Nephron (organoid): Measurements from ENCODE around the gene TCP10L.

ENCODE experiments used
- H3K27ac Mint-ChIP-seq, 3 experiments: 2 replicates each; pipeline ENCODE4 v1.8.0; 2020; ENCODE audit warnings: mixed read lengths in 3 of 3, mild to moderate bottlenecking in 2 of 3, moderate library complexity in 1 of 3
- H3K27me3 Mint-ChIP-seq: 2 replicates; pipeline ENCODE4 v1.8.0; 2021; ENCODE audit warnings: low read depth, mild to moderate bottlenecking, moderate library complexity, mixed read lengths
- H3K36me3 Mint-ChIP-seq: 2 replicates; pipeline ENCODE4 v1.8.0; 2020; ENCODE audit warnings: low read depth, mixed read lengths
- H3K4me1 Mint-ChIP-seq: 2 replicates; pipeline ENCODE4 v1.8.0; 2020; ENCODE audit warnings: mixed read lengths
- H3K4me3 Mint-ChIP-seq, 3 experiments: 2 replicates each; pipeline ENCODE4 v1.8.0; 2020; ENCODE audit warnings: mild to moderate bottlenecking in 3 of 3, mixed read lengths in 3 of 3, moderate library complexity in 2 of 3
- H3K9me3 Mint-ChIP-seq: 2 replicates; pipeline ENCODE4 v1.8.0; 2020; ENCODE audit warnings: mixed read lengths
- CTCF ChIP-seq, 3 experiments: fragments of 200-600 bp; sonication (generic); IDR thresholded peaks; one replicate each; pipeline ENCODE4 v1.5.0; 2021; ENCODE audit warnings: antibody characterized with exemption in 3 of 3; ENCODE audit not compliant: unreplicated experiment in 3 of 3

Gene TCP10L

GRCh38 chr21:32585970-32586369, 647 bp upstream of the TCP10L start:
- Mint-ChIP-seq H3K27me3 (peaks cover 3% of the 10 kb centered on the region), H3K4me3 (no peak overlapping the region), H3K4me1 (no peaks in the 10 kb centered on the region), H3K27ac (no peak overlapping the region), H3K9me3 (no peaks in the 10 kb centered on the region), H3K36me3 (no peaks in the 10 kb centered on the region)
- TF ChIP-seq CTCF (IDR thresholded peaks at IDR 0.05; ENCODE audit: unreplicated experiment in 3 of 3), result no peak

GRCh38 chr21:32584472-32584871, 851 bp downstream of the TCP10L start:
- peaks cover 8% of the 10 kb centered on the region for H3K27me3 Mint-ChIP-seq
- no peaks in the 10 kb centered on the region for H3K9me3 Mint-ChIP-seq
- H3K4me3 Mint-ChIP-seq, result no peak overlapping the region
- TF ChIP-seq CTCF (IDR thresholded peaks at IDR 0.05; ENCODE audit: unreplicated experiment in 3 of 3), result no peak
- H3K27ac Mint-ChIP-seq, result no peak overlapping the region
- H3K4me1 Mint-ChIP-seq, result no peaks in the 10 kb centered on the region
- no peaks in the 10 kb centered on the region for H3K36me3 Mint-ChIP-seq

DNA sequence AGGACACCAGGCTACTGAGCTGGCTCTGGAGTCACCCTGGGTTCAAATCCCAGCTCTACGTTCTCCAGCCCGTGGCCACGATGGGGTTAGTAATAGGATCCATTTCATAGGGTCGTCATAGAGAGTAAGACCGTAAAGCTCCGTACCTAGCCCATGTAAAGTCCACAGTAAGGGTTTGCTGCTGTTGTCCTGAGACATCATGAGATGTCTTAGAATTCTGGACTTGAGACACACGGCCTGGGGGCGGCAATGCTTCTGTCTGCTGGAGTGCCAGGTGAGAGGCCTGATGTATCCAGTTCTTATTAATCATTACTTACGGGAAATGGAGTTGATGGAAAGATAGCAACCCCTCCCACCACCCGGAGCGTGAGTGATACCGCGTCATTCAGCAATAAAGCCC, 3.6 kb downstream of the TCP10L start:
- no peak for TF ChIP-seq CTCF (IDR thresholded peaks at IDR 0.05; ENCODE audit: unreplicated experiment in 3 of 3)
- Mint-ChIP-seq H3K27ac (no peak overlapping the region), H3K4me3 (no peak overlapping the region), H3K27me3 (peaks cover 19% of the 10 kb centered on the region), H3K9me3 (no peaks in the 10 kb centered on the region), H3K36me3 (peaks cover 5% of the 10 kb centered on the region), H3K4me1 (no peaks in the 10 kb centered on the region)

DNA sequence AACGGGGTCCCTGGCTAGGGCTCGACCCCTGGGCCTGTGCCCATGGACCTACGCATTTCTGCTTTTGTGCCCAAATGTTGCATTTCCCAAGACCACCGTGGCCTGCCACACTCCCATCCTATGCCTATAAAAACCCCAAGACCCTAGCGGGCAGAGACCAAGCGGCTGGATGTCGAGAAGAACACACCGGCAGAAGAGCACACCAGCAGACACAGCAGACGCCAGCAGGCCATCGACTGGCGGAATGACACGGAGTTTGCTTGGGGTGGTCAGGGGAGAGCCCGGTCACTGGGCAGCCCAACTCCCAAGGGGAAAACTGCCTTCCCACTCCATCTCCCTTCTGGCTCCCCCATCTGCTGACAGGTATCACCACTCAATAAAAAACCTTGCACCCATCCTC, 4.4 kb downstream of the TCP10L start:
- Mint-ChIP-seq H3K36me3 (peaks cover 5% of the 10 kb centered on the region), H3K4me3 (no peak overlapping the region), H3K4me1 (no peaks in the 10 kb centered on the region), H3K27ac (no peak overlapping the region), H3K27me3 (peaks cover 19% of the 10 kb centered on the region), H3K9me3 (no peaks in the 10 kb centered on the region)
- TF ChIP-seq CTCF (IDR thresholded peaks at IDR 0.05; ENCODE audit: unreplicated experiment in 3 of 3), result no peak

GRCh38 chr21:32578107-32578691, 7.1 kb downstream of the TCP10L start:
- no peak overlapping the region for H3K4me3 Mint-ChIP-seq
- H3K27me3 Mint-ChIP-seq, result peaks cover 22% of the 10 kb centered on the region
- H3K9me3 Mint-ChIP-seq, result no peaks in the 10 kb centered on the region
- peaks cover 5% of the 10 kb centered on the region for H3K36me3 Mint-ChIP-seq
- TF ChIP-seq CTCF (IDR thresholded peaks at IDR 0.05; ENCODE audit: unreplicated experiment in 3 of 3), result no peak
- no peaks in the 10 kb centered on the region for H3K4me1 Mint-ChIP-seq
- H3K27ac Mint-ChIP-seq, result no peak overlapping the region

GRCh38 chr21:32576011-32576410, 9.3 kb downstream of the TCP10L start:
- Mint-ChIP-seq H3K4me3 (no peak overlapping the region), H3K27me3 (peaks cover 32% of the 10 kb centered on the region), H3K27ac (no peak overlapping the region), H3K4me1 (no peaks in the 10 kb centered on the region), H3K36me3 (peaks cover 5% of the 10 kb centered on the region), H3K9me3 (no peaks in the 10 kb centered on the region)
- no peak for TF ChIP-seq CTCF (IDR thresholded peaks at IDR 0.05; ENCODE audit: unreplicated experiment in 3 of 3)
